K562 (cell line): Measurements from ENCODE around the gene DYNC2LI1. TPM values are rescaled to one million over a fixed set of nuclear protein-coding genes. Genes with fewer than 3 reads are reported as not detected.

Source experiments
- ATAC-seq: fragments of 200-7000 bp; cut with Tn5 transposase; 3 replicates; pipeline ENCODE4 v1.9.1; 2020; ENCODE audit warnings: moderate library complexity
- BruUV-seq: library from RNA; stranded (reverse); fragments of 400-500 nt; replicated peaks from 2 replicates; lab custom pipeline; 2021; lab: Mats Ljungman, UMichigan
- CTCF ChIA-PET: fragments of 300-600 bp; formaldehyde crosslinking; extraction: SDS; loops from one replicate; lab custom pipeline; 2021; ENCODE audit warnings: low intra/inter-chr PET ratio; lab: Yijun Ruan, JAX
- POLR2A ChIA-PET: fragments of 300-600, 350-650 bp; sonication (Branson Sonifier 250); formaldehyde crosslinking; extraction: SDS; loops from one replicate; lab custom pipeline; 2021; ENCODE audit warnings: antibody characterized with exemption, inconsistent platforms; lab: Yijun Ruan, JAX
- DNase-seq, 4 experiments: peaks; one replicate each; pipeline versions ENCODE4 v3.0.0 to v3.0.0-alpha.2; 2011 to 2018; ENCODE audit warnings: low spot score in 3 of 4, mixed read lengths in 3 of 4; ENCODE audit errors: extremely low read depth in 1 of 4
- FAIRE-seq: peaks from 2 replicates; lab custom pipeline; 2011; peaks lifted over from hg19 to GRCh38; lab: Jason Lieb, UNC
- H2AFZ ChIP-seq: 2 replicates; pipeline ENCODE4 v1.6.0; 2011; ENCODE audit warnings: low read depth, low read length, control low read depth, inconsistent platforms
- H3K27ac ChIP-seq: fragments of 200-600 bp; 3 replicates; pipeline ENCODE4 v1.8.0; 2011; ENCODE audit warnings: low read depth, mild to moderate bottlenecking, control low read depth, inconsistent platforms, low read length, moderate library complexity, mixed read lengths; ENCODE audit errors: extremely low read depth
- H3K27me3 ChIP-seq, 2 experiments: fragments of 300-600 bp in 1 of 2; 2 replicates in 1 of 2; 3 replicates in 1 of 2; pipeline versions ENCODE4 v1.6.0 to v1.8.0; 2011; ENCODE audit warnings: inconsistent platforms in 2 of 2, low read length in 2 of 2, mild to moderate bottlenecking in 1 of 2, mixed read lengths in 1 of 2, moderate library complexity in 1 of 2; ENCODE audit not compliant: control insufficient read depth in 2 of 2, insufficient read depth in 2 of 2
- H3K36me3 ChIP-seq: fragments of 300-600 bp; 3 replicates; pipeline ENCODE4 v1.8.0; 2011; ENCODE audit warnings: mild to moderate bottlenecking, low read length, inconsistent platforms; ENCODE audit not compliant: control insufficient read depth, insufficient read depth
- H3K4me1 ChIP-seq, 2 experiments: fragments of 200-600 bp in 1 of 2; replicated peaks in 1 of 2; 2 replicates in 1 of 2; 3 replicates in 1 of 2; pipeline versions ENCODE4 v1.5.1 to v1.8.0; 2011; ENCODE audit warnings: inconsistent platforms in 2 of 2, low read length in 2 of 2, mild to moderate bottlenecking in 1 of 2, mixed read lengths in 1 of 2, moderate library complexity in 1 of 2; ENCODE audit not compliant: control insufficient read depth in 2 of 2, insufficient read depth in 2 of 2
- H3K4me2 ChIP-seq: 2 replicates; pipeline ENCODE4 v1.6.1; 2011; ENCODE audit warnings: low read length, control low read depth, inconsistent platforms, mixed read lengths; ENCODE audit not compliant: insufficient read depth
- H3K4me3 ChIP-seq: fragments of 200-600 bp; sonication (generic), shearing (Covaris generic); 2 replicates; pipeline ENCODE4 v1.5.1; 2016; ENCODE audit warnings: control low read depth, inconsistent platforms
- H3K79me2 ChIP-seq: fragments of 200-600 bp; 3 replicates; pipeline ENCODE4 v1.8.0; 2011; ENCODE audit warnings: low read length, inconsistent platforms; ENCODE audit not compliant: control insufficient read depth, insufficient read depth
- H3K9ac ChIP-seq, 2 experiments: 2 replicates each; pipeline versions ENCODE4 v1.6.0 to v1.6.1; 2011; ENCODE audit warnings: low read depth in 2 of 2, low read length in 2 of 2, control low read depth in 1 of 2, inconsistent platforms in 1 of 2, mild to moderate bottlenecking in 1 of 2, mixed read lengths in 1 of 2; ENCODE audit not compliant: insufficient read depth in 1 of 2
- H3K9me1 ChIP-seq: one replicate; pipeline ENCODE4 v1.6.0; 2011; ENCODE audit warnings: inconsistent platforms, mild to moderate bottlenecking, low read length, moderate library complexity; ENCODE audit not compliant: control insufficient read depth, insufficient read depth
- H3K9me3 ChIP-seq: replicated peaks from 2 replicates; pipeline ENCODE4 v1.5.1; 2011; ENCODE audit warnings: low read depth, low read length, inconsistent platforms; ENCODE audit not compliant: control insufficient read depth, insufficient read depth
- H4K20me1 ChIP-seq: replicated peaks from 2 replicates; pipeline ENCODE4 v1.6.1; 2011; ENCODE audit warnings: low read length, inconsistent platforms, mixed read lengths; ENCODE audit not compliant: control insufficient read depth, insufficient read depth
- NFATC3 ChIP-seq: fragments of 450-650 bp; IDR thresholded peaks from 2 replicates; pipeline ENCODE4 v1.6.1; 2017; ENCODE audit warnings: mild to moderate bottlenecking
- SMAD3 ChIP-seq: fragments of 450-650 bp; formaldehyde crosslinking; conservative IDR thresholded peaks from 2 replicates; pipeline ENCODE4 v1.4.0; 2020; ENCODE audit warnings: mild to moderate bottlenecking
- TAL1 ChIP-seq: fragments of 450-650 bp; IDR thresholded peaks from 2 replicates; pipeline ENCODE4 v1.6.1; 2016; ENCODE audit warnings: mild to moderate bottlenecking
- ZBTB34 ChIP-seq: fragments of 250-450 bp; sonication (Bioruptor Pico); IDR thresholded peaks from 2 replicates; pipeline ENCODE4 v1.8.0; 2021; ENCODE audit warnings: mild to moderate bottlenecking, moderate library complexity
- ZNF253 ChIP-seq: fragments of 250-450 bp; sonication (Bioruptor Pico); conservative IDR thresholded peaks from 2 replicates; pipeline ENCODE4 v1.6.1; 2021; ENCODE audit warnings: mild to moderate bottlenecking
- ZNF507 ChIP-seq: conservative IDR thresholded peaks from 2 replicates; pipeline ENCODE4 v1.6.1; 2017; ENCODE audit warnings: missing genetic modification characterization, missing compliant biosample characterization
- in situ Hi-C: fragments of 300-500 bp; cut with MboI; formaldehyde crosslinking; loops from 4 replicates; pipeline ENCODE4 v1.15.0; 2018; ENCODE audit warnings: inconsistent platforms, mixed read lengths
- intact Hi-C: fragments of 100-400 bp; cut with micrococcal nuclease; formaldehyde crosslinking; loops from 2 replicates; pipeline ENCODE4 v1.14.2; 2022
- polyA plus RNA-seq, 8 experiments: library from polyadenylated mRNA; depleted of rRNA in 4 of 8; stranded (reverse) in 5 of 8; unstranded in 3 of 8; fragments of >200 nt; fragmentation: Nextera tagmentation in 2 of 8; fragmentation: Illumina TruSeq in 1 of 8; extraction: Ambion mirVana in 2 of 8; extraction: Trizol in 1 of 8; gene quantifications; 2 replicates each; pipeline versions ENCODE4 v1.2.1 to v1.2.3, GENCODE V29; 2011 to 2014; ENCODE audit warnings: inconsistent platforms in 1 of 8, missing spikeins in 1 of 8
- total RNA-seq, 7 experiments: library from RNA; depleted of rRNA in 6 of 7; stranded (reverse); fragments of >200 nt in 6 of 7; fragmentation: Illumina TruSeq in 2 of 7; extraction: Trizol in 2 of 7; gene quantifications; 2 replicates each; pipeline versions ENCODE4 v1.2.1 to v1.2.3, GENCODE V29; 2011 to 2021; ENCODE audit warnings: low replicate concordance in 1 of 7
- TF ChIP-seq, protein P1 (sequence below), 2 experiments: IDR thresholded peaks; 2 replicates each; pipeline ENCODE4 v1.6.1; 2011; ENCODE audit warnings: borderline replicate concordance in 1 of 2, control low read depth in 1 of 2, low read depth in 1 of 2, low read length in 1 of 2, mild to moderate bottlenecking in 1 of 2, mixed read lengths in 1 of 2, moderate library complexity in 1 of 2; ENCODE audit not compliant: insufficient read depth in 1 of 2, insufficient read length in 1 of 2, poor library complexity in 1 of 2, severe bottlenecking in 1 of 2; ENCODE audit errors: extremely low read depth in 1 of 2

The DYNC2LI1 gene
- total and polyA plus RNA-seq, 9 of the 15 experiments (the other 6 are each of a cell fraction or from before 2014, with no cell fraction given) = 12.5 to 42.2 (median 25.8) TPM

GRCh38 chr2:43800894-43801293, 27.1 kb downstream of the DYNC2LI1 start:
- Histone ChIP-seq H3K9me1 (no peaks in the 10 kb centered on the region), H2AFZ (no peak overlapping the region), H3K27ac (no peak overlapping the region), H3K4me3 (no peak overlapping the region), H3K9ac (no peak overlapping the region), H3K9me3 (no peaks in the 10 kb centered on the region), H4K20me1 (no peaks in the 10 kb centered on the region), H3K4me1 (no peaks in the 10 kb centered on the region), H3K4me2 (no peak overlapping the region), H3K36me3 (no peaks in the 10 kb centered on the region), H3K79me2 (no peaks in the 10 kb centered on the region), H3K27me3 (no peaks in the 10 kb centered on the region)
- no peak for FAIRE-seq
- TF ChIP-seq, protein P1, sequence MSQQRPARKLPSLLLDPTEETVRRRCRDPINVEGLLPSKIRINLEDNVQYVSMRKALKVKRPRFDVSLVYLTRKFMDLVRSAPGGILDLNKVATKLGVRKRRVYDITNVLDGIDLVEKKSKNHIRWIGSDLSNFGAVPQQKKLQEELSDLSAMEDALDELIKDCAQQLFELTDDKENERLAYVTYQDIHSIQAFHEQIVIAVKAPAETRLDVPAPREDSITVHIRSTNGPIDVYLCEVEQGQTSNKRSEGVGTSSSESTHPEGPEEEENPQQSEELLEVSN (IDR thresholded peaks at IDR 0.05; ENCODE audit: borderline replicate concordance in 1 of 2, extremely low read depth in 1 of 2, insufficient read depth in 1 of 2, insufficient read length in 1 of 2, low read depth in 1 of 2, low read length in 1 of 2, poor library complexity in 1 of 2, severe bottlenecking in 1 of 2) = no peak
- TF ChIP-seq SMAD3 (no peak), ZNF507 (no peak), ZNF253 (no peak), TAL1 (no peak), ZBTB34 (no peak), NFATC3 (no peak)
- CTCF ChIA-PET = no interaction called here
- no TSS peak for BruUV-seq
- POLR2A ChIA-PET = interaction anchor here (0.7 to 1.7 kb wide), 2 partner anchors 9 to 81 kb away, joined by 3 to 4 read pairs; no protein-coding TSS in a partner anchor
- intact Hi-C loops = loop anchor here (5.0 kb wide), 1 partner anchor 76 kb away; no protein-coding TSS in a partner anchor
- in situ Hi-C loops = no loop called here
- DNase-seq = no peak
- ATAC-seq = no peak
